ENCODE measurements around the gene SEBOX.

DNA sequence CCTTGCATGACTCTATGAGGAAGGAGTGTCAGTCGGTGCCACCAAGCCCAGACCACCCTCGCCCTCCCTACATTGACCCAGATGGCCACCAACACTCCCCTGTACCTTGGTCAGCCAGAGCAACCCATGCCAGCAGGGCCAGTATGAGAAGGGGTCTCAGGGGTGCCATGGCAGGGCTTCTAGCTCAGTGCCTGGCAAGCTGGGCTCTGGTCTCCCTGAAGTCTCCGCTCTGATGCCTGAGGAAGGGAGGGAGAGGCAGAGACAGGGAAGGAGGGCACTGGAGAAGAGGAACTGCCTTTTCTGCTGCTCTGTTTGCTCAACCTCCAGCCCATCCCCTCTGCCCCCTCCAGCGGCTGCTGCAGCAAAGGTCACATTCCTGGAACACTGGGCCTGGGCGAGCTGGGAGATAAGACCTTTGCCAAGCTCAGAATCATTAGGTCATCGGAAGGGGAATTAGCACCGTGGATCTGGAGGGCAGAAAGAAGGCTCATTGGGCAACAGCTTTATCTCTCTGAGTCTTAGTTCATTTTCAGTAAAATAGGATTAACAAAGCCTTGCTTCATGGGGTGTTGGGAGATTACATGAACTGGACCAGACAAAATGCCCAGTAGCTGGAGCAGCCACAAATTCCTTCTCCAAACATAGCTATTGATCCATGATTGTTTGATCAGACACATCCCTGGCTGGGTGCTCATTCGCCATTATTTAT lies 5.2 kb upstream of the SEBOX start, which contains the start of gene VTN:
- TF ChIP-seq POLR2A (IDR thresholded peaks at IDR 0.05; ENCODE audit: low read length) (no peak), GATA1 (IDR thresholded peaks at IDR 0.05; ENCODE audit: low read depth, low read length) (no peak)
